ENCODE data around the gene PRDM16.

DNA sequence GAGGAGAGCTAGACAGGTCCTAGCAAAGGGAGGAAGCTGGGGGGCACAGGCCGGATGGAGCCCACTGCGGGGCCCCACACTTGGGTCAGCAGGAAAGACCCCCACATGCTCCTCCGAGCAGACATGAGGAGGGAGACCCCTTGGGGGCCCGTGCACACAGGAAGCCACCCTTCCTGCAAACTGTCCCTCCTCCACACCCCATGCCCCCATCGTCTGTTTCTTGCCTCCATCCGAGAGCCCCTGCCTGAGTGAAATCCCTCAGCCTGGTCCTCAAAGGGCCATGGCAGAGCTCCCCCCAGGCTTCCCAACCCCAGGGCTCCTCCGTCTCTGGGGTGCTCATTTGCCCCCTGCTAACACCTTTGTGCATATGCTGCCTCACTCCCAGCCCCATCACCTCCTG lies 168.0 kb downstream of the PRDM16 start:
- TF ChIP-seq TCF7L2 (IDR thresholded peaks at IDR 0.05; ENCODE audit: borderline replicate concordance, extremely low read depth, insufficient read depth, insufficient read length) = no peak
- no peak for TF ChIP-seq CTCF (IDR thresholded peaks at IDR 0.05 in 2 of 3, conservative IDR thresholded peaks at IDR 0.05 in 1 of 3; ENCODE audit: borderline replicate concordance in 1 of 3, insufficient read depth in 1 of 3, low read depth in 2 of 3, low read length in 2 of 3)
